ENCODE measurements around the gene RAB7A.

DNA sequence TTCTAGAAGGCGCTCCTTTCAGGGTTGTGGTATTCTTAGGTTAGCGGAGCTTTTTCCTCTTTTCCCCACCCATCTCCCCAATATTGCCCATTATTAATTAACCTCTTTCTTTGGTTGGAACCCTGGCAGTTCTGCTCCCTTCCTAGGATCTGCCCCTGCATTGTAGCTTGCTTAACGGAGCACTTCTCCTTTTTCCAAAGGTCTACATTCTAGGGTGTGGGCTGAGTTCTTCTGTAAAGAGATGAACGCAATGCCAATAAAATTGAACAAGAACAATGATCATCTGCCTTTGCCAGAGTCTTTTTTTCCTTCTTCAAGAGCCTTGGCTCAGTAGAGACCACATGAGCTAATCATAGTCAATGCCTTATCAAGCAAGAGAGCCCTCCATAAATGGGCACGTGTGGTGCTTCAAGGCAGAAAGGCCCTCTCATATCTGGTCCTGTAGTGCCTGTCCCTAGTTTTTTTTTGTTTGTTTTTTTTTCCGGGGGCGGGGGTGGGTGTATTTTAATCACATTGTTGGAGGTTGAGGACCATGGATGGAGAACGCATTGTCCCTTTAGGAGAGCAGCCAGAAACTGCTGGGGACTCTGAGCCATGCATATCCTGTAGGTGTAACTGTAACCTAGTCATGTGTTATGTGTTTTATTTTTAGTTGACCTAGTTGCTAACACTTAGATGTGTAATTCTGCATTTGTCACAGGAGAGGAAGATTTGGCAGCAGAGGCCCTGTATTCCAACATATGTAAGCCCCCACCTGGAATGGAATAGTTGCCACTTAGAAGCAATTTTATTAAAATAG, 88.7 kb downstream of the RAB7A start:
- TF ChIP-seq CTCF (IDR thresholded peaks at IDR 0.05; ENCODE audit: insufficient read depth, low read depth, low read length) (no peak), EZH2 (IDR thresholded peaks at IDR 0.05; ENCODE audit: insufficient read depth, low read length) (no peak)

All from astrocyte (in vitro differentiated cells and primary cell).